Endodermal cell (in vitro differentiated cells): ENCODE measurements around the gene SERPINE2. TPM values are rescaled to one million over a fixed set of nuclear protein-coding genes. Genes with fewer than 3 reads are reported as not detected.
A peak's percentile ranks its signal among the peaks of the same experiment; 100 is the strongest.

Source experiments
- DNase-seq: peaks from one replicate; pipeline ENCODE4 v3.0.0-alpha.2; 2017
- H3K27ac ChIP-seq: 2 replicates; pipeline ENCODE4 v1.5.1; 2013; ENCODE audit warnings: mild to moderate bottlenecking, low read depth, low read length, moderate library complexity
- H3K27me3 ChIP-seq: 2 replicates; pipeline ENCODE4 v1.6.1; 2013; ENCODE audit warnings: mild to moderate bottlenecking, low read length, moderate library complexity; ENCODE audit not compliant: insufficient read depth, control insufficient read depth, poor library complexity, severe bottlenecking
- H3K36me3 ChIP-seq: 2 replicates; pipeline ENCODE4 v1.7.0; 2013; ENCODE audit warnings: mild to moderate bottlenecking, low read length, moderate library complexity; ENCODE audit not compliant: control insufficient read depth, insufficient read depth
- H3K4me1 ChIP-seq: one replicate; pipeline ENCODE4 v1.7.0; 2013; ENCODE audit warnings: low read length; ENCODE audit not compliant: control insufficient read depth, insufficient read depth
- H3K4me3 ChIP-seq: 2 replicates; pipeline ENCODE4 v1.5.1; 2013; ENCODE audit warnings: mild to moderate bottlenecking, low read length, moderate library complexity
- H3K9ac ChIP-seq: 2 replicates; pipeline ENCODE4 v1.6.1; 2013; ENCODE audit warnings: mild to moderate bottlenecking, low read length, moderate library complexity; ENCODE audit not compliant: poor library complexity, severe bottlenecking; ENCODE audit errors: extremely low read depth
- H3K9me3 ChIP-seq: 2 replicates; pipeline ENCODE4 v1.6.1; 2013; ENCODE audit warnings: mild to moderate bottlenecking, low read length, moderate library complexity; ENCODE audit not compliant: control insufficient read depth
- H3K27ac Mint-ChIP-seq: 2 replicates; pipeline ENCODE4 v1.8.0; 2020; ENCODE audit warnings: mixed read lengths
- H3K27me3 Mint-ChIP-seq: 2 replicates; pipeline ENCODE4 v1.8.0; 2021; ENCODE audit warnings: mild to moderate bottlenecking, mixed read lengths; ENCODE audit not compliant: insufficient read depth
- H3K36me3 Mint-ChIP-seq: 2 replicates; pipeline ENCODE4 v1.8.0; 2020; ENCODE audit warnings: low read depth, mixed read lengths
- H3K4me1 Mint-ChIP-seq: 2 replicates; pipeline ENCODE4 v1.8.0; 2020; ENCODE audit warnings: mixed read lengths
- H3K4me3 Mint-ChIP-seq: 2 replicates; pipeline ENCODE4 v1.8.0; 2020; ENCODE audit warnings: mild to moderate bottlenecking, moderate library complexity, mixed read lengths
- H3K9me3 Mint-ChIP-seq: 2 replicates; pipeline ENCODE4 v1.8.0; 2020; ENCODE audit warnings: mild to moderate bottlenecking, mixed read lengths
- CTCF ChIP-seq: fragments of 200-600 bp; sonication (generic); conservative IDR thresholded peaks from 2 replicates; pipeline ENCODE4 v1.5.0; 2021; ENCODE audit warnings: antibody characterized with exemption, mild to moderate bottlenecking
- WGBS, 2 experiments: methylation state at CpG; one replicate each; pipeline versions ENCODE4 v1.1.5 to v1.1.7; 2013; ENCODE audit warnings: missing lambda C conversion rate in 2 of 2, mixed read lengths in 1 of 2; ENCODE audit not compliant: insufficient coverage in 1 of 2, insufficient read length in 1 of 2; 5-methylcytosine and 5-hydroxymethylcytosine counted together
- total RNA-seq, 2 donors: library from RNA; stranded (reverse); fragmentation: NEBNext Ultra II Directional in 1 of 2; extraction: Animal tissue kit (Norgen Biotek cat#: 25700) in 1 of 2; gene quantifications; 2 replicates in 1 of 2; 3 replicates in 1 of 2; pipeline ENCODE4 v1.2.1, GENCODE V29; 2021

SERPINE2 gene
- total RNA-seq, 2 donors from 2014 or later: 257 to 386 TPM

- Histone ChIP-seq H3K4me1 (no peaks in the 10 kb centered on the region), H3K9ac (peak overlapping the region; percentile 76), H3K36me3 (no peaks in the 10 kb centered on the region), H3K4me3 (peak overlapping the region; percentile 94), H3K27ac (no peak overlapping the region), H3K27me3 (no peaks in the 10 kb centered on the region), H3K9me3 (no peaks in the 10 kb centered on the region)
- Mint-ChIP-seq H3K27me3 (no peaks in the 10 kb centered on the region), H3K4me3 (peak overlapping the region; percentile 98), H3K36me3 (peaks cover 16% of the 10 kb centered on the region), H3K4me1 (peaks cover 34% of the 10 kb centered on the region), H3K27ac (peak overlapping the region; percentile 91), H3K9me3 (no peaks in the 10 kb centered on the region)
- TF ChIP-seq CTCF: no peak
- DNase-seq: peak; percentile 86
- WGBS, 2 experiments: 1 to 3% methylated on average over 15 to 46 of the region's 46 CpGs
Observed at GRCh38 chr2:223944166-223944702, 94.9 kb downstream of the SERPINE2 start.

- Mint-ChIP-seq H3K36me3 (peaks cover 19% of the 10 kb centered on the region), H3K27ac (no peak overlapping the region), H3K4me1 (peaks cover 37% of the 10 kb centered on the region), H3K27me3 (no peaks in the 10 kb centered on the region), H3K9me3 (no peaks in the 10 kb centered on the region), H3K4me3 (peak overlapping the region; percentile 98)
- TF ChIP-seq CTCF: no peak
- Histone ChIP-seq H3K27me3 (no peaks in the 10 kb centered on the region), H3K9ac (peak overlapping the region; percentile 76), H3K4me3 (peak overlapping the region; percentile 94), H3K36me3 (no peaks in the 10 kb centered on the region), H3K9me3 (no peaks in the 10 kb centered on the region), H3K27ac (no peak overlapping the region), H3K4me1 (no peaks in the 10 kb centered on the region)
- 59 to 72% methylated on average over 5 to 7 of the region's 7 CpGs for WGBS, 2 experiments
- DNase-seq: no peak
Observed at GRCh38 chr2:223943561-223944008, 95.5 kb downstream of the SERPINE2 start.

GRCh38 chr2:223943135-223943534 is 96.0 kb downstream of the SERPINE2 start:
- Mint-ChIP-seq H3K4me1 (peaks cover 40% of the 10 kb centered on the region), H3K4me3 (peak overlapping the region; percentile 98), H3K36me3 (peaks cover 19% of the 10 kb centered on the region), H3K27ac (no peak overlapping the region), H3K9me3 (no peaks in the 10 kb centered on the region), H3K27me3 (no peaks in the 10 kb centered on the region)
- Histone ChIP-seq H3K27me3 (no peaks in the 10 kb centered on the region), H3K36me3 (no peaks in the 10 kb centered on the region), H3K4me3 (peak overlapping the region; percentile 94), H3K9ac (no peak overlapping the region), H3K9me3 (no peaks in the 10 kb centered on the region), H3K4me1 (peaks cover 1% of the 10 kb centered on the region), H3K27ac (no peak overlapping the region)
- no peak for DNase-seq
- 69% methylated on average over 1 of the region's 1 CpG; no CpG with 5 or more reads in 1 of the 2 experiments for WGBS, 2 experiments
- no peak for TF ChIP-seq CTCF
